Esophagus squamous epithelium (tissue), 4 donors: ENCODE measurements around the gene B4GALT5.

Source experiments
- CTCF ChIP-seq, 6 experiments: fragments of 450-650 bp in 4 of 6; fragments of 200-600 bp in 2 of 6; sonication (generic) in 2 of 6; IDR thresholded peaks; one replicate each; pipeline ENCODE4 v1.5.1; 2016 to 2019; ENCODE audit warnings: antibody characterized with exemption in 6 of 6, mild to moderate bottlenecking in 4 of 6, moderate library complexity in 4 of 6
- POLR2A ChIP-seq, 4 donors: fragments of 450-650 bp; IDR thresholded peaks; one replicate each; pipeline ENCODE4 v1.6.1; 2017; ENCODE audit warnings: antibody characterized with exemption in 4 of 4, mild to moderate bottlenecking in 4 of 4, moderate library complexity in 3 of 4

DNA sequence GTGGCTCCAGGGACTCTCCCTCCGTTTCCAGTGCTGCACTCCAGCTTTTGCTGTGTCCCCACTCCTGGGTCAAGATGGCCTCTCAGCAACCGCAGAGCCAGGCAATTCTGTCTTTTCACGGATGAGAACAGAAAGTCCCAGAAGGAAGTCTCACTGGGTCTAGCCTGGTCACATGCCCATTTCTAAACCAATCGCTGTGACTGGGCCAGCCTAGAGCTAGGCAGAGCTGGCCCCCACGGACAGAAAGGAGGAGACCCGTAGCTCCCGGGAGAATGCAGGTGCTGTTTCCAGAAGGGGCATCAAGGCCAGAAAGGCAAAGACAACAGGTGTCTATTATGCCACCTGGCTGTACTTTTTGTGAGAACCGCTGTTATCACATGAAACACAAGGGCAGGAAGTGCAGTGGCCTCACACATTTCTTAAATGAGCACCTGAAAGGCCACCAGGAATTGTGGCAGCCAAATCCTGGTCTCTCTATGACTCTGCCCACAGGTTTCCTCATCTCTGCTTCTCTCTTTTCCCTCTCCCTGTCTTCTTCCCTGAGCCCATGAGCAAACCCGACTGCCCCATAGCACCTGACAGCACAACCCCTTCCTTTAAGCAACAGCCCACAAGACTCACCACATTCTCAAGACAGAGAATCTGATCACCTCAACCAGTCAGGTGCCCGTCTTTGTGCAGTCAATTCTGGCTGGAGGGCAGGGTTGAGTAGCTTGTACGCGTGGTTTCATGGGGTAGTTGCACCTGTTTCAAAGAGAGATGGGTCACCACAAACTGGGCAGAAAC is 37.1 kb upstream of the B4GALT5 start:
- TF ChIP-seq CTCF (IDR thresholded peaks at IDR 0.05) (no peak), POLR2A (IDR thresholded peaks at IDR 0.05) (no peak)
